HG03103 (cell line): ENCODE data around the gene PRRX1.

Experiments used
- ATAC-seq: cut with Tn5 transposase; IDR thresholded peaks from one replicate; pipeline ENCODE4 v1.9.1; 2021; ENCODE audit warnings: low read depth; ENCODE audit not compliant: unreplicated experiment

PRRX1 gene

DNA sequence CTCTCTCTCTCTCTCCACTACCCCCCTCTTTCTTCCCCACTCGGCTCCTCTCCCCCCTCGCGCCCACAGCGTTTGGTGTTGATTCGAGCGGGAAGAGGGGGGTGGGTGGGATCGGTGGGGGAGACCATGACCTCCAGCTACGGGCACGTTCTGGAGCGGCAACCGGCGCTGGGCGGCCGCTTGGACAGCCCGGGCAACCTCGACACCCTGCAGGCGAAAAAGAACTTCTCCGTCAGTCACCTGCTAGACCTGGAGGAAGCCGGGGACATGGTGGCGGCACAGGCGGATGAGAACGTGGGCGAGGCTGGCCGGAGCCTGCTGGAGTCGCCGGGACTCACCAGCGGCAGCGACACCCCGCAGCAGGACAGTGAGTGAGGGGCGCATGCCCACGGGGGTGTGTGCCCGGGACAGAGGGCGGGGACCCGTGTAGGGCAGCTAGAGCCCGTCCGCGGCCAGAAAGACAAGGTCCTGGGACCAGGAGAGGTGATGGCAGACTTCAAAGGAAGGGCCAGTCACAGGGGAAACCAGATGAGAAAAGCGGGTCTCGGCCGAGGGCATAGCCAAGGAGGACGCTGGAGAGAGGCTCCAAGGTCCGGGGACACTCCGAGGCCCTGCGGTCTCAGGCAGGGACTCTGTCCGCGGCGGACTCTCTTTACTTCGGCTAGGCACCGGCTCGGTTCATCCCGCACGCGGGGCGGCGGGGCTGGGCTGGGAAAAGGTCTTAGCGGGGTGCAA lies at the start of gene PRRX1:
TSS of gene PRRX1 (plus strand) at position 39 of the 735 bp plus-strand sequence. CDS start at position 127, 88 bp downstream.
- no peak for ATAC-seq

DNA sequence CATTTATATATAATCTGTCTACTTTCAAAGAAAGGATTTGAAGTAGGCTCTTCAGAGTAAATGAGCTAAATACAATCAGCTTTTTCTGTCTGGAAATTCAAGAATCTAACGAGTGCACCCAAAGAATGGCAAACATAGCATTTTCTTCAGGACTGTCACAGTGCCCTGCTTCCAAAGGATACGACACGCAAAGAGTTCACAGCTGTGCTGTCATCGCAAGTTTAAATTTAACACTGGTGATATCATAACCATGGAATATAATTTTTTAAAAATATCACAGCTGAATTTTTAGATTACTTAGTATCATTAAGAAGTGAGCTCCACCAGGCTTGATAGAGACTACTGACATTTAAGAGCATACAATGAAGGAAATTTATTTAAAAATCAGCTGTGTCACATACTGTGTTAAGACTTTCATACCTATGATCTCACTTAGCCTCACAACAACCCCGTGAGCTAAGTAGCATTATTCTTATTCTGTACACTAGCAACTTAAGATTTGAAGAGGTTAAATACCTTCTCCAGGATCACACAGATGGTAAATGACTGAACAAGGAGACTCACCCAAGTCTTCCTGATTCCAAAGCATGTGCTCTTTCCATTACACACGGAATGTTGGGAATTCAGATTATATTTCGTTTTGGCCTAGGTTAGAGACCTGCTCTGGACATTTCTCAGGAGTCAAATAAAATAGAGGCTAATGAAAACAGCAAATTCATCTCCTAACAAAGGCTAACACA lies 46.2 kb upstream of the PRRX1 start:
- no peak for ATAC-seq

DNA sequence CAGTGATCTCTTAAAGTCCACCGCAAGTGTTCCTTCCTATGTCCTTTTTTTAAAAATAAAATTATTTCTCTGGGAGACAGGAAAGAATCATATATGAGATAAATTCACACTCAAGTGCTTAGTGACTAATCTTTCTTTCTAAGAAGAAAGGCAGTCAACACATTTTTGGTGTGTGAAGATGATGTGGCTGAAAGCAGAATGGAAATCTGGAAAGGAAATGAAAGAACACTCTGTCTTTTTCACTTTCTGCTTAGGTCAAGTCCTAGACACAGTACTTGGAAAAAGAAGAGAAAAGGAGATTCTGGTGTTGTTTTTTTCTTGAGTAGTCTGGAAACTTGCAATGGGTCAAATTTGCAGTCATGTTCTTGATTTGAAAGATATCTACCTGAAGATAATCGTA lies 45.5 kb upstream of the PRRX1 start:
- ATAC-seq, result no peak

GRCh38 chr1:170619241-170620028 lies 44.5 kb upstream of the PRRX1 start:
- no peak for ATAC-seq

DNA sequence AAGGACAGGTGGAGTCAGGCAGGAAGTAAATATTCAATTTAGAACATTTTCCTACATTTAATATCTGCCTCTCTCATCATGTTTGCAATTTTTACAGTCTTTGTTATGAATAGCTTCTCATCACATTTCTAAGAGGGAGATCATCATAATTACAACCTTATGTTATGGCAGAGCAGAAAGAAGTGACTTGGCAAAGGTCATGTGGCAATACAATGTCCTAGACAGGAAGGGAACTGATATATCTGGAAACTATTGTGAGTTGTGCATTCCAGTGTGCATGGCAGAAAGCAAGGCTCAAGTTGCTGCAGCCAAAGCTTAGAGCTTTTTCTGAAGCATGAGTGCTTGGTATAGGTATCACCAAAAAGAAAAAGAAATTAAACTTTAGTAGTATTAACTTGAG lies 43.8 kb upstream of the PRRX1 start:
- no peak for ATAC-seq

GRCh38 chr1:170623171-170623570 lies 40.8 kb upstream of the PRRX1 start:
- no peak for ATAC-seq

GRCh38 chr1:170624146-170624545 lies 39.8 kb upstream of the PRRX1 start:
- no peak for ATAC-seq

DNA sequence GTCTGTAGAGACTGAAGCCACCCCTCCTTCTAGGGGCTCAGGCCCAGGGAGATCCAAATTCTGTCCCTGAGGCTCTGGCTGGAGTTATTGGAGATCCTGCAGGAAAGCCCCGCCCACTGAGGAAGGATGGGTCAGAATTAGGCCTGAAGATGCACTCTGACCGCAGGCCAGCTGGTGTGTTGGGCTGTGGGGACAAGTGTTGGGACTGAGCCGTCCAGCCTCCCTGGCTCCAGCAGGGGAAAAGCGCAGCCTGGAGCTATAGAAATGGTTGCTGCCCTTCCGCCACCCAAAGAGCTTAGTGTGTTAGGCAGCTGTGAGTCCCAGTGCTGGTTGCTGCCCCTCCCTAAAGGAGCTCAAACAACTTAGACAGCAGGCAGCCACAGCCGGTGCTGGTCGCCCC lies 33.0 kb upstream of the PRRX1 start:
- ATAC-seq, result no peak

- no peak for ATAC-seq
Observed at GRCh38 chr1:170634293-170634692, 29.6 kb upstream of the PRRX1 start.

DNA sequence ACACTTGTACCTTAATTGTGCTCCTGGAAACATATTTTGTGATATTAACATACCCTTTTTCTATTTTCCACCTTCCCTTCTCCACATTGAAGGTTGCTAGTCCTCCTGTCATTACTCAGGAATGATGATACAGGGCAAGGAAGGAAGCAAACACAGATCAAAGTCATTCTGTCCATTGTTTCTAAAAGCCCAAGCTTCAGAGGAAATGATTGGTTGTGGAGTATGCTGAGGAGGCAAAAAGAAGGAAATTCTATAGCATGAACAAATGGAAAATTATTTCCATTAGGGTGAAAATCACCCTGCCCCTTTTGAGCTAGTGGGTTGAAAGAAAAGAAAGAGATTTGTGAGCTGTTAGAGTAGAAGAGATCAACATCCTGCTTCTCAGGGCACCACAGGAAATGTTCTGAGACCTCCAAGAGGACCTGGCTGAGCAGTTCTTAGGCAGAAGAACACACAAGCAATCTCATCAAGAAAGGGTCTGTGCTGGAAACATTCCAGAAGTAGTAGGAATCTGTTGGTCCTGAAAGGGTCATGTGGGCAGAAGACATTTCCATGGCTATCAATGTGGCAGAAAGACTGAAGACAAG lies 29.0 kb upstream of the PRRX1 start:
- ATAC-seq, result no peak

DNA sequence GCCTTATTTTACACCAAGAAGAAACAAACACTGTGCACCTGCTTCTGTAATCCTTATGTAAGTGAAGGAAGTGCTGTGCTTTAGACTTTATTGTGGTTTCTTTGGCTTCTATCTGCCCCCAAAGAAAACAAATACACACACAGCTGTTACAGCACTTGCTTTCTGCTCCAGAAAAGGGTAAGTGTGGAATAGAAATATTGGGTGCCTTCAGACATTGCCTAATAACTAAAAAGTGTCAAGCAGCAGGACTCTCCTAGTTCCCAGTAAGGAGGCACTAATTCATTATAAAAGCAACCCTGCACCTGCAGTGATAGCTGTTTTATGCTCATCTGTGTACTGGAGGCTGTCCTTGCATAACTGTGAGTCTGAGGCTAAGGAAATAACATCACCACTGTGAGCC lies 23.4 kb upstream of the PRRX1 start:
- no peak for ATAC-seq

- ATAC-seq, result no peak
Observed at GRCh38 chr1:170657275-170657853, 6.6 kb upstream of the PRRX1 start.

- ATAC-seq, result no peak
Observed at GRCh38 chr1:170659399-170660035, 4.4 kb upstream of the PRRX1 start.

DNA sequence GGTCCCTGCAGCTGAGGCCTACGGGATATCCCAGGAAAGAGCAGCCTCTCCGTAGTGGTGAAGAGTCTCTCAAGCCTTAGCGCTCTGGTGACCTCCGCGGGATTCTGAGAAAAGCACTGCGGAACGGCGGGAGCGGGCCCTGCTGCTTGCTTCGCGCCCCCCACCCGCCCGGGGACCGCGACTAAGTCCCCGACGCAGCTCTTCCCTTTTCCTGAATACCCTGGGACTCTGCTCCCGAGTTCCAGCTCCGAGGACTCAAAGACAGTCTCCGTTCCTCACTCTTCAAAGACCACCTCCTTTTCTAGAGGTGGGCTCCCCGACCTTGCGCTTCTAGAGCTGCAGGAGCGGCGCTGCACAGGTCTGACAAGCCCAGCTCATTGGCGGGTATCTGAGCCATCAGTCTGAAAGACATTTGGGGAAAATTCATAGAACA lies 3.6 kb upstream of the PRRX1 start:
- ATAC-seq, result no peak

GRCh38 chr1:170660871-170661645 lies 2.9 kb upstream of the PRRX1 start:
- no peak for ATAC-seq

DNA sequence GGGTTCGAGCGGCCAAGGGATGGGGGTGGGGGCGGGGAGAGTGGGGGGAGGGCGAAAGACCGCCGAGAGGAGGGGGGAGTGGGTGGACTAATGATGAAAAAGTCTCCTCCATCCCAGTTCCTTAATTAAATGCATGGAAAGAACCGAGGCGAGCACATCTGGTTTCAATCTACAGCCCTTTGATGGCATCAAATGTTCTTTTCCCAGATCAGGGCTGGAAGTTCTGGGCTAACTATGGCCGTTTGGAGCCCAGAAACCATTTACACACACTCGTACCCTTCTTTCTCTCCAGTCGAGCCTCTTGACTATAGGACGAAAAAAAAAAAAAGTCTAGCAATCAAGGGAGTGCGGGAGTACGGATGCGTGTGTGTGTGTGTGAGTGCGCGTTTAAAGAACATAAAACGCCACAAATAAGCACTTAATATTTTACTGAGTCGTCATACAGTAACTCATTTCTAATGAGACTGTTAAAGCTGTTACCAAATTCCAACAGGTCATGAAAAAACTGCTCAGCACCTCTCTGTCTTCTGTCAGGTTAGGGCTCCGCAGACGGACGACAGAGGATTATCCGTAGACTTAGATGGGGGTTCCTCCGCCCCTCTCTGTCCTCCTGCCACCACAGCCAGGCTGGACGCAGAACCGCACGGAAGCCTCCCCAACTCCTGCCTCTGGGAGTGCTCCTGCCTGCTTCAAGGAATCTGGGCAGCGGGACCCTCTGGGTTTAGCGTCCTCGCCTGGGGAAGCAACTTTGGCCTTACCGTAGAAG lies 2.1 kb upstream of the PRRX1 start:
- no peak for ATAC-seq

DNA sequence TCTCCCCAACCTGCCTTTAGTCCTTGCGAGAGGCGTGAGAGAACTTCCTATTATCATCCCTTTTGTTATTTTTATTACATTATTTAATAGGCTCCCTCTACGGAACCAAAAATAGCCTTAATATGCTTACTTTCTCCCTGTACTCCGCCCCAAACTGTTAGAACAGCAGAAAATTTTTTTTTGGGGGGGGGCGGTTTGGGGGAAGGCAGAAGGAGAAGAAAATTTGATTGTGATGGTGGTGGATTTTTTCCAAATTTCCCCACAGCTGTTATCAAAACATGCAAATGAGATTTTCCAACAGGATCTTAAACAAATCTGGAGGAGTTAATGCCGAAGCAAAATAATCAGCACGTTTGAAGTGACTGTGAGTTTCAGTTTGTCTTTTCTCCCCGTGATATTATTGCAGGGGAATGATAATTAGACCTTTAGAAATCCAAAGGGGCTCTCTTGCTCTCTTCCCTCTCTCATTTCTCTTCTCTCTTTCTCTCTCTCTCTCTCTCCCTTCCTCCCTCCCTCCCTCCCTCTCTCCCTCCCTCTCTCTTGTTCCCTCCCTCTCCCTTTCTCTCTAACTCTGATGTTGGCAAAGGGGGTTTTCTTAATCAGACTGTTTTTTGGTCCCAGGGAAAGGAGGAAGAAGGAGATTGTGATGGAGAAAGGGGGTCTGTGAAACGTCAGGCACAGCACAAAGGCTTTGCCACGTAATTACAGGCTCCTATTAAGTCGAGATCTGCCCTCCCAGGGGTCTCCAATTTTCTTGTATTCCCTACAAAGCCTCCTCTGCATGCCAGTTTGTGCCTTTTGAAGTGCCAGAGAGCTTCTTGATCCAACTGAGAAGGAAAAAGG lies 1.1 kb upstream of the PRRX1 start:
- ATAC-seq, result no peak
